ENCODE data around the gene MMP20. TPM values are rescaled to one million over a fixed set of nuclear protein-coding genes. Genes with fewer than 3 reads are reported as not detected.

The MMP20 gene
- total and polyA plus RNA-seq, 2 donors (not counting 3 experiments of a cell fraction or from before 2014, with no cell fraction given), result not detected

GRCh38 chr11:102617466-102618008 lies 7.6 kb downstream of the MMP20 start:
- ChIA-PET CTCF (interaction anchor here (1.0 to 6.2 kb wide), 2 partner anchors 49 to 323 kb away, joined by 3 to 83 read pairs; no protein-coding TSS in a partner anchor), POLR2A (no interaction called here)
- BruUV-seq (replicated peaks), result no TSS peak

More at GRCh38 chr11:102617466-102618008, 7.6 kb downstream of the MMP20 start:
- Histone ChIP-seq H3K27me3 (ENCODE audit: control insufficient read depth in 2 of 2, insufficient read depth in 2 of 2, low read length in 2 of 2) (no peaks in the 10 kb centered on the region), H3K27ac (ENCODE audit: insufficient read depth, low read depth, low read length) (no peak overlapping the region), H3K9ac (replicated peaks; ENCODE audit: extremely low read depth, insufficient read depth, low read length) (no peak overlapping the region), H3K4me2 (ENCODE audit: insufficient read depth, low read length) (no peak overlapping the region), H3K9me3 (replicated peaks; ENCODE audit: control insufficient read depth, insufficient read depth, low read length) (no peaks in the 10 kb centered on the region), H3K79me2 (ENCODE audit: control insufficient read depth, insufficient read depth, low read length) (no peaks in the 10 kb centered on the region), H4K20me1 (replicated peaks; ENCODE audit: control insufficient read depth, extremely low read depth, insufficient read depth, low read length) (no peaks in the 10 kb centered on the region), H3K4me3 (replicated peaks in 1 of 3; ENCODE audit: insufficient read depth in 1 of 3, low read depth in 1 of 3, low read length in 3 of 3) (no peak overlapping the region), H2AFZ (ENCODE audit: low read depth, low read length) (no peak overlapping the region), H3K9me1 (replicated peaks; ENCODE audit: control insufficient read depth, extremely low read depth, insufficient read depth, low read length) (no peaks in the 10 kb centered on the region), H3K36me3 (ENCODE audit: control insufficient read depth in 2 of 2, extremely low read depth in 1 of 2, insufficient read depth in 2 of 2, low read length in 2 of 2) (no peaks in the 10 kb centered on the region), H3K4me1 (ENCODE audit: control insufficient read depth, extremely low read depth, insufficient read depth, low read length) (peaks cover 27% of the 10 kb centered on the region)
- FAIRE-seq, result no peak
- dilution Hi-C loops (cut with MboI; ENCODE audit: extremely low pct_ligation_motif_present, low sequenced_read_pairs), result no loop called here
- TF ChIP-seq EZH2 (IDR thresholded peaks at IDR 0.05; ENCODE audit: borderline replicate concordance, low read depth, low read length, severe bottlenecking), result no peak
- TF ChIP-seq MYC (IDR thresholded peaks at IDR 0.05; ENCODE audit: low read depth, low read length), result no peak
- no peak for TF ChIP-seq CTCF (IDR thresholded peaks at IDR 0.05; ENCODE audit: extremely low read depth in 1 of 2, insufficient read depth in 1 of 2, low read depth in 1 of 2, low read length in 2 of 2)
- no peak for DNase-seq (ENCODE audit: low read depth, low spot score)
- intact Hi-C loops (cut with micrococcal nuclease), result no loop called here

Data from endothelial cell of umbilical vein (primary cell).